ENCODE measurements around the gene SLC25A6.

DNA sequence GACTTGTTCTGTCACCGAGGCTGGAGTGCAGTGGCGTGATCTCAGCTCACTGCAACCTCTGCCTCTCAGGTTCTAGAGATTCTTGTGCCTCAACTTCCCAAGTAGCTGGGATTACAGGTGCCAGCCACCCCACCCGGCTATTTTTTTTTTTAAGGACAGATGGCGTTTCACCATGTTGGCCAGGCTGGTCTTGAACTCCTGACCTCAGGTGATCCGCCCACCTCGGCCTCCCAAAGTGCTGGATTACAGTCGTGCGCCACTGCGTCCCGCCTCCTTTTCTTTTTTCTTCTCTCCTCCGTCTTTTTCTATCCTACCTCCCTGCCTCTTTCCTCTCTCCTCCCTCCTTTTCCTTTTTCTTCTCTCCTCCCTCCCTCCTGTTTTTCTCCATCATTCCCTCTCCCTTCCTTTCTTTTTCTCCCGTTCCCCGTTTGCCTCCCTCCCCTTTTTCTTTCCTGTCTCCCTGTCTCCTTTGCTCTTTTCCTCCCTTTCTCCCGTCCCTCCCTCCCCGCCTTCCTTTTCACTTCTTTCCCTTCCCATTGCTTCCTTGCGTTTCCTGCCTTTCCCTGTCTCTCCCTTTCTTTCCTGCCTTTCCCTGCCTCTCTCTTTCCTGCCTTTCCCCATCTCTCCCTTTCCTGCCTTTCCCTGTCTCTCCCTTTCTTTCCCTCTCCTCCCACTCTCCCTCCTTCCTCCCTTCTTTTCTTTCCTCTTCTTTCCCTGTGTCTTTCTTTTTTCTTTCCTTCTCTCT lies 2.1 kb upstream of the SLC25A6 start:
- TF ChIP-seq MAZ (IDR thresholded peaks at IDR 0.05; ENCODE audit: borderline replicate concordance, low read depth, low read length) (no peak), POLR2A (IDR thresholded peaks at IDR 0.05; ENCODE audit: low read length) (no peak), JUN (IDR thresholded peaks at IDR 0.05) (no peak)
- TF ChIP-seq, protein P1, sequence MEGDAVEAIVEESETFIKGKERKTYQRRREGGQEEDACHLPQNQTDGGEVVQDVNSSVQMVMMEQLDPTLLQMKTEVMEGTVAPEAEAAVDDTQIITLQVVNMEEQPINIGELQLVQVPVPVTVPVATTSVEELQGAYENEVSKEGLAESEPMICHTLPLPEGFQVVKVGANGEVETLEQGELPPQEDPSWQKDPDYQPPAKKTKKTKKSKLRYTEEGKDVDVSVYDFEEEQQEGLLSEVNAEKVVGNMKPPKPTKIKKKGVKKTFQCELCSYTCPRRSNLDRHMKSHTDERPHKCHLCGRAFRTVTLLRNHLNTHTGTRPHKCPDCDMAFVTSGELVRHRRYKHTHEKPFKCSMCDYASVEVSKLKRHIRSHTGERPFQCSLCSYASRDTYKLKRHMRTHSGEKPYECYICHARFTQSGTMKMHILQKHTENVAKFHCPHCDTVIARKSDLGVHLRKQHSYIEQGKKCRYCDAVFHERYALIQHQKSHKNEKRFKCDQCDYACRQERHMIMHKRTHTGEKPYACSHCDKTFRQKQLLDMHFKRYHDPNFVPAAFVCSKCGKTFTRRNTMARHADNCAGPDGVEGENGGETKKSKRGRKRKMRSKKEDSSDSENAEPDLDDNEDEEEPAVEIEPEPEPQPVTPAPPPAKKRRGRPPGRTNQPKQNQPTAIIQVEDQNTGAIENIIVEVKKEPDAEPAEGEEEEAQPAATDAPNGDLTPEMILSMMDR (IDR thresholded peaks at IDR 0.05): no peak
- TF ChIP-seq, protein P2, sequence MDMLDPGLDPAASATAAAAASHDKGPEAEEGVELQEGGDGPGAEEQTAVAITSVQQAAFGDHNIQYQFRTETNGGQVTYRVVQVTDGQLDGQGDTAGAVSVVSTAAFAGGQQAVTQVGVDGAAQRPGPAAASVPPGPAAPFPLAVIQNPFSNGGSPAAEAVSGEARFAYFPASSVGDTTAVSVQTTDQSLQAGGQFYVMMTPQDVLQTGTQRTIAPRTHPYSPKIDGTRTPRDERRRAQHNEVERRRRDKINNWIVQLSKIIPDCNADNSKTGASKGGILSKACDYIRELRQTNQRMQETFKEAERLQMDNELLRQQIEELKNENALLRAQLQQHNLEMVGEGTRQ (IDR thresholded peaks at IDR 0.05): no peak
